SK-N-SH treated with all-trans-retinoic acid at 6 μM for 48 hours (cell line): ENCODE results near the gene RIPK4.

Experiments
- ATAC-seq: fragments of 200-7000 bp; cut with Tn5 transposase; 3 replicates; pipeline ENCODE4 v1.9.1; 2020; ENCODE audit warnings: mild to moderate bottlenecking, moderate library complexity
- ARNTL ChIP-seq: fragments of 450-650 bp; formaldehyde crosslinking; IDR thresholded peaks from 2 replicates; pipeline ENCODE4 v1.5.0; 2020; ENCODE audit warnings: low read depth, mild to moderate bottlenecking, moderate library complexity, borderline replicate concordance
- BACH2 ChIP-seq: fragments of 250-450 bp; sonication (Bioruptor Pico); IDR thresholded peaks from 2 replicates; pipeline ENCODE4 v1.9.0; 2021; ENCODE audit warnings: mild to moderate bottlenecking, borderline replicate concordance
- CREB5 ChIP-seq: fragments of 250-450 bp; sonication (Bioruptor Pico); IDR thresholded peaks from 2 replicates; pipeline ENCODE4 v1.5.1; 2020; ENCODE audit warnings: low read depth, mild to moderate bottlenecking, moderate library complexity
- CSRNP3 ChIP-seq: fragments of 250-450 bp; sonication (Bioruptor Pico); IDR thresholded peaks from 2 replicates; pipeline ENCODE4 v1.5.1; 2021; ENCODE audit warnings: mild to moderate bottlenecking, moderate library complexity
- ESRRG ChIP-seq: fragments of 250-450 bp; sonication (Bioruptor Pico); IDR thresholded peaks from 2 replicates; pipeline ENCODE4 v1.6.1; 2021; ENCODE audit warnings: mild to moderate bottlenecking
- GLIS3 ChIP-seq: fragments of 250-450 bp; sonication (Bioruptor Pico); IDR thresholded peaks from 2 replicates; pipeline ENCODE4 v1.5.0; 2020; ENCODE audit warnings: mild to moderate bottlenecking, moderate library complexity
- ISL1 ChIP-seq: fragments of 250-450 bp; sonication (Bioruptor Pico); IDR thresholded peaks from 2 replicates; pipeline ENCODE4 v2.1.2; 2022; ENCODE audit warnings: mild to moderate bottlenecking, moderate library complexity
- OSR1 ChIP-seq: fragments of 250-450 bp; sonication (Bioruptor Pico); IDR thresholded peaks from 2 replicates; pipeline ENCODE4 v1.8.0; 2022; ENCODE audit warnings: moderate library complexity, mild to moderate bottlenecking, inconsistent platforms
- PATZ1 ChIP-seq: fragments of 250-450 bp; sonication (Bioruptor Pico); IDR thresholded peaks from 2 replicates; pipeline ENCODE4 v1.8.0; 2020; ENCODE audit warnings: mild to moderate bottlenecking, moderate library complexity, borderline replicate concordance
- POU6F1 ChIP-seq: fragments of 250-450 bp; sonication (Bioruptor Pico); IDR thresholded peaks from 2 replicates; pipeline ENCODE4 v1.8.0; 2021; ENCODE audit warnings: low read depth, mild to moderate bottlenecking, moderate library complexity, borderline replicate concordance
- PPARA ChIP-seq: fragments of 250-450 bp; sonication (Bioruptor Pico); IDR thresholded peaks from 2 replicates; pipeline ENCODE4 v1.5.0; 2020; ENCODE audit warnings: mild to moderate bottlenecking, borderline replicate concordance
- RARB ChIP-seq: fragments of 250-450 bp; sonication (Bioruptor Pico); IDR thresholded peaks from 2 replicates; pipeline ENCODE4 v1.8.0; 2021; ENCODE audit warnings: mild to moderate bottlenecking, moderate library complexity
- SNAI2 ChIP-seq: fragments of 250-450 bp; sonication (Bioruptor Pico); IDR thresholded peaks from 2 replicates; pipeline ENCODE4 v1.5.0; 2020; ENCODE audit warnings: mild to moderate bottlenecking, moderate library complexity
- TOX ChIP-seq: fragments of 250-450 bp; sonication (Bioruptor Pico); IDR thresholded peaks from 2 replicates; pipeline ENCODE4 v1.8.0; 2021; ENCODE audit warnings: mild to moderate bottlenecking, moderate library complexity, borderline replicate concordance
- TSHZ2 ChIP-seq: fragments of 250-450 bp; sonication (Bioruptor Pico); IDR thresholded peaks from 2 replicates; pipeline ENCODE4 v1.5.0; 2020; ENCODE audit warnings: mild to moderate bottlenecking, moderate library complexity
- ZC3H10 ChIP-seq: fragments of 250-450 bp; sonication (Bioruptor Pico); IDR thresholded peaks from 2 replicates; pipeline ENCODE4 v1.5.1; 2021; ENCODE audit warnings: mild to moderate bottlenecking, moderate library complexity
- ZFP3 ChIP-seq: fragments of 250-450 bp; sonication (Bioruptor Pico); IDR thresholded peaks from 2 replicates; pipeline ENCODE4 v1.5.0; 2020; ENCODE audit warnings: mild to moderate bottlenecking, moderate library complexity
- ZFP30 ChIP-seq: fragments of 450-650 bp; formaldehyde crosslinking; IDR thresholded peaks from 2 replicates; pipeline ENCODE4 v1.5.0; 2022; ENCODE audit warnings: mild to moderate bottlenecking, moderate library complexity
- ZNF565 ChIP-seq: fragments of 450-650 bp; formaldehyde crosslinking; conservative IDR thresholded peaks from 2 replicates; pipeline ENCODE4 v1.5.0; 2020; ENCODE audit warnings: low read depth, mild to moderate bottlenecking, moderate library complexity
- ZNF70 ChIP-seq: fragments of 450-650 bp; formaldehyde crosslinking; IDR thresholded peaks from 2 replicates; pipeline ENCODE4 v1.5.0; 2020; ENCODE audit warnings: mild to moderate bottlenecking, moderate library complexity
- ZNF8 ChIP-seq: fragments of 450-650 bp; formaldehyde crosslinking; IDR thresholded peaks from 2 replicates; pipeline ENCODE4 v1.5.0; 2020; ENCODE audit warnings: mild to moderate bottlenecking, moderate library complexity

RIPK4 gene

DNA sequence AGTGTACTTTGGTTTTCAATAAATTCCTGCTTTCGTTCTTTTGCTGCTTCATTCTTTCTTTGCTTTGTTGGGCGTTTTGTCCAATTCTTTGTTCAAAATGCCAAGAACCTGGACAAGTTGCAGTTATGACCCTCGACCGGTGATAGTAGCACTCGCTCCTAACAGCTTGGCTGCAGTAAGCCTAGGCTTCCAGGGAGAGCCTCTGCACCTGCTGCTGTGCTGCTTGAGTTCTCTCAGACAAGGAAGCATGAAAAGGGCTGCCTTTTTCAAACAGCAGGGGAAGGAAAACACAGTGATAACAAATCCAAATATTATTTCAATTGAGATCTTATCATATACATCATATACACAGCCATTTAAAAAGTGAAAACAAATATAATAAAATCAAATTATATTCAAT, 12.8 kb upstream of the RIPK4 start:
- TF ChIP-seq RARB (no peak), POU6F1 (no peak)
- no peak for ATAC-seq

GRCh38 chr21:41778930-41779600, 12.2 kb upstream of the RIPK4 start:
- no peak for TF ChIP-seq CREB5 (CRISPR knock-in tag)
- TF ChIP-seq ZNF8 (CRISPR knock-in tag) = no peak
- TF ChIP-seq BACH2 (CRISPR knock-in tag) = no peak
- no peak for TF ChIP-seq ISL1 (CRISPR knock-in tag)
- no peak for TF ChIP-seq ZNF70 (CRISPR knock-in tag)
- no peak for TF ChIP-seq PATZ1
- TF ChIP-seq ZNF565 (CRISPR knock-in tag) = no peak
- TF ChIP-seq ZFP30 (CRISPR knock-in tag) = no peak
- TF ChIP-seq ZC3H10 (CRISPR knock-in tag) = no peak
- no peak for TF ChIP-seq GLIS3 (CRISPR knock-in tag)
- no peak for TF ChIP-seq RARB
- no peak for TF ChIP-seq PPARA (CRISPR knock-in tag)
- TF ChIP-seq, all 23 proteins: peak for 0
- ATAC-seq = no peak

DNA sequence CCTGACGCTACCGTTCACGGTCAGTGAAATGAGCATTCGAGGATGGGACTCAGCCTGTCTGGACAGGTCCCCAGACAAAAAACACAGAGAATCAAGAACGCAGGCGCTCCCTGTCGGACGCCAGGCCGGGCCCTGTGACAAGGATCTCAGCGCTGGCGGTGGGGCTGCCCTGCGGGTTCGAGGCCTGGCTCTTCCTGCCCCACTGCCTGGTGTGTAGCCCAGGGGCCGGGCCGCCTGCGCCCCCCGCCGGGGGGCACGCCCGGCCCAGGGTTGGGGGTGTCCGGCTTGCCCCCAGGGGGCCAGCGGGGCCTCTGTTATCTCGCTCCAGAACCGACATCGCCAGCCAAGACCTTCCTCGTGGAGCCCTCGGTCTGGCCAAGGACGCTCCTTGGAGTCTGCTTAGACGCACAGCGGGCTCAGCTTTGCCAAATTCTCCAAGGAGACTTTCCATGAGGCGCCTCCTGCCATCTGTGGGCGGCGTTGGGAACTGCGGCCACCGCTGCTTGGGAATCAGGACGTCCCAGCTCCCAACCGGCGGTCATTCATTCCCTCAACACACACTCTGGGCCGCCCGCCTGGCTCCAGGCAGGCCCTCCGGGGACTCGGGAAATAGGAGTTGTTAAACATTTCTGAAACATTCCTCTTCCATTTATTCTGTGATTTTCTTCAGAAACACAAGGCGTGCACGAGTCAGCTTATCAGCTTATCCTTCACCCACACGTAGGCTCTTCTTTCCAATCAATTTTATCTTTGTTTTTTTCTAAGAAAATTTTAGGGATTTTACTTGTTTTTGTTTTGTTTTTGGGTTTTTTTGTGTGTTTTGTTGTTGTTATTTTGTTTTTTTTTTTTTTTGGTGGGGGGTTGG, 11.3 kb upstream of the RIPK4 start:
- TF ChIP-seq RARB = no peak
- no peak for TF ChIP-seq ISL1 (CRISPR knock-in tag)
- no peak for TF ChIP-seq BACH2 (CRISPR knock-in tag)
- TF ChIP-seq GLIS3 (CRISPR knock-in tag) = no peak
- no peak for TF ChIP-seq TOX (CRISPR knock-in tag)
- no peak for TF ChIP-seq ZC3H10 (CRISPR knock-in tag)
- TF ChIP-seq CSRNP3 (CRISPR knock-in tag) = no peak
- TF ChIP-seq ARNTL (CRISPR knock-in tag) = no peak
- no peak for TF ChIP-seq TSHZ2 (CRISPR knock-in tag)
- TF ChIP-seq ESRRG (CRISPR knock-in tag) = no peak
- TF ChIP-seq OSR1 (CRISPR knock-in tag) = no peak
- TF ChIP-seq PPARA (CRISPR knock-in tag) = no peak
- no peak for TF ChIP-seq SNAI2
- no peak for TF ChIP-seq ZFP3 (CRISPR knock-in tag)
- no peak for TF ChIP-seq ZNF8 (CRISPR knock-in tag)
- TF ChIP-seq ZNF565 (CRISPR knock-in tag) = no peak
- TF ChIP-seq ZFP30 (CRISPR knock-in tag) = no peak
- TF ChIP-seq POU6F1 = no peak
- no peak for TF ChIP-seq ZNF70 (CRISPR knock-in tag)
- no peak for TF ChIP-seq CREB5 (CRISPR knock-in tag)
- peak; percentile 95 for ATAC-seq
